GM18520 (cell line): ENCODE data around the gene PANX1.
A peak's percentile ranks its signal among the peaks of the same experiment; 100 is the strongest.
"Not testable (repeated sequence)": the region's sequence is repeated elsewhere in the genome, so short reads cannot be mapped to it uniquely, and the experiment has no call there.

ENCODE experiments used
- ATAC-seq: cut with Tn5 transposase; IDR thresholded peaks from one replicate; pipeline ENCODE4 v1.9.1; 2021; ENCODE audit not compliant: unreplicated experiment

Gene PANX1

GRCh38 chr11:94128746-94129511 lies at the start of gene PANX1:
PANX1 (plus strand) TSS chr11:94128841; CDS start chr11:94129313, 472 bp downstream.
- peak; percentile 76 for ATAC-seq

DNA sequence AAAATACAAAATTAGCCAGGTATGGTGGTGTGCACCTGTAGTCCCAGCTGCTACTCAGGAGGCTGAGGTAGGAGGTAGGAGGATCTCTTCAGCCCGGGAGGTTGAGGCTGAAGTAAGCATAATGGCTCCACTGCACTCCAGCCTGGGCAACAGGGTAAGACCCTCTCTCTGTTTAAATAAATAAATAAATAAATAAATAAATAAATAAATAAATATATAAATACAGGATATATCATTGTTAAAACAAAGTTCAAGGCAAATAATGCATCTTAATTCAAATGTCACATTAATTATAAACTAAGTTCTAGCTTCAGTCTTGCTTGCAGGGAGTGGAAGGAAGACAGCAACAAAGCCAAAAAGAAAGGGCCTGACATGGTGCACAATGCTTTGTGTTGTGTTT lies 44.5 kb upstream of the PANX1 start:
- ATAC-seq: no peak

DNA sequence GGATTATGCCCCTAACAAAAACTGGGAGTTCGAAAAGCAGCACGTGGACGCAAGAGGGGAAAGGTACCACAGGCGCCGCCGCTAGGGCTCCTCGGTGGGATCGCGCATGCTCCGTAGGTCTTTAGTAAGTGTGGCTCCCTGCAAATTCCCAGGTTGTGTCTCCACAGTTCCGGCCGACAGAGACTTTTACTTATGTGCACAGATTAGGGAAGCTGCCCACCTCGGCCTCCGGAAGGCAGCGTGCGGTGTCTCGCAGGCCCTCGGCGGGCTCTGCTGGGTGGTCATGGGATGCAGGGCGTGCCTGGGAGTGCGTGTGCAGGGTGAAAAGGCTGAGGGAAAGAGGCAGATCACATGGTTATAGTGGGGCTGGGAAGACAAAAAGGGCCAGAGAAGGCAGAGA lies 39.7 kb upstream of the PANX1 start:
- no peak for ATAC-seq

DNA sequence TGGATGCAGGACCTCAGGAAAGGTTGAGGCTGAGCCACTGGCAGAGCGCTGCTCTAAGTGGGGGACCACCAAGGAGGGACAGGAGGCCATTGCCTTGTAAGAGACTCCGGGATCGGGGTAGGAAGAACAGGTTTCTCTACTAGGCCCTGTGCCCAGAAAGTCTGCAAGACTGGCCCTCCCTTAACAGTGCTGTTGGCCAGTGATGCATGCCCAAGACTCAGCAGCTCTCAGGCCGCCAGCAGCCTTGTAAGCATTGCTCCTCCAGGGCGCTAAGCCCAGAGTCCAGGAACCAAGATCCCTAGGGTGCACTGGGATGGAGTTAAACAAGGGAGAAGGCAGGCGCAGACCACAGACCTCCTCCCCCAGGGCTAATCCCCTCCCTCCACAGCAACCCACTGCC lies 39.3 kb upstream of the PANX1 start:
- ATAC-seq: no peak

DNA sequence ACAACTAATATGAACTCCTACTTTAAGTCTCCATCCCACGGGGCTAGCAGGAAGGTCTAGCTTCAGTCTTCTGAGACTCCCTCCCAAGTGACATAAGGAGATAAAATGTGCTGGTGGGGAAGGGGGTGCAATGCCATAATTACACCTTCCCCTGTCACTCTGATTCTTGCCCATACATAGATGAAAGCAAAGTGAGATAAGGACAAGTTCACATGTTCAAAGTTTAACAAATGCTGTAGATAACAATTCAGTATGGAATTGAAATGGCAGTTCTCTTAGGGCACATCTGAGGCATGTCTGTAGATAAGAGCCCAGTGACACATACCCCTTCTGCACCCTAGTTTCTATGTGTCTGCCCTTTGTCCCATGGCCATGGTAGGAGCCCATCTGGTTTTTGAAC lies 38.2 kb upstream of the PANX1 start:
- ATAC-seq: no peak

- no peak for ATAC-seq
Observed at GRCh38 chr11:94091091-94091490, 37.5 kb upstream of the PANX1 start.

GRCh38 chr11:94100253-94100652 lies 28.4 kb upstream of the PANX1 start:
- no peak for ATAC-seq

GRCh38 chr11:94103471-94103870 lies 25.2 kb upstream of the PANX1 start:
- no peak for ATAC-seq

DNA sequence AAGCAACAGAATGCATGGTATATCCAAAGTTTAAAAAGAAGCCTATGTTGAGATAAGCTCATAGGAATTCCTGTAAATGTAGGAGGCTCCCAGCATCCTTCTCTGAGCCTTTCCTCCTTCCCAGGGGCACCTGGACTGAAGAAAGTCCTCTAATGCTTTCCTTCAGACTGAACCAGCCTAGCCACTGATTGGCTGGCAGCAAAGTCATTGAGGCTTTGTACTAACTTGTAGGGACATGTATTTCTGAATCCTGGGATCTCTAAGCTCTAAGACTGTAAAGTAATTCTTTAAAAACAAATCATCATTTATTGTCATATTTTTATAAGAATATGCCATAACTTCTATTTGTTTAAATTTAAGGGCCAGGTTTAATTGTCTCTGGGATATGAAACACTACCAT lies 23.9 kb upstream of the PANX1 start:
- ATAC-seq: no peak

- no peak for ATAC-seq
Observed at GRCh38 chr11:94106716-94107115, 21.9 kb upstream of the PANX1 start.

DNA sequence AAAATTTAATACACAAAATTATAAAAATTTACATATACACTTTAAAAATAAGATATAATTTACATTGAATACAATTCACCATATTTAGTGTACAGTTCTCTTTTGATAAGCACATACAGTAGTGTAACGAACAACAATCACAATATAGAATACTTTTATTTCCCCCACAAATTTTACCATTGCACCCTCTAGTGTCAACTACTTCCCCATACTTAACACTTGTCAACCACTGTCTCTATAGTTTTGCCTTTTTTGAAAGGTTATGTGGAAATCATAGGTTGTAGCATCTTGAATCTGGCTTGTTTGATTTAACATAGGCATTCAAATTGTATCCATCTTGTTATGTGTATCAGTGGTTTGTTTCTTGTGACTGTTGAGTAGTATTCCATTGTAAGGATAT lies 21.3 kb upstream of the PANX1 start:
- no peak for ATAC-seq

GRCh38 chr11:94111241-94111640 lies 17.4 kb upstream of the PANX1 start:
- ATAC-seq: no peak

- no peak for ATAC-seq
Observed at GRCh38 chr11:94111660-94112059, 17.0 kb upstream of the PANX1 start.

GRCh38 chr11:94112206-94112953 lies 16.3 kb upstream of the PANX1 start:
- no peak for ATAC-seq

DNA sequence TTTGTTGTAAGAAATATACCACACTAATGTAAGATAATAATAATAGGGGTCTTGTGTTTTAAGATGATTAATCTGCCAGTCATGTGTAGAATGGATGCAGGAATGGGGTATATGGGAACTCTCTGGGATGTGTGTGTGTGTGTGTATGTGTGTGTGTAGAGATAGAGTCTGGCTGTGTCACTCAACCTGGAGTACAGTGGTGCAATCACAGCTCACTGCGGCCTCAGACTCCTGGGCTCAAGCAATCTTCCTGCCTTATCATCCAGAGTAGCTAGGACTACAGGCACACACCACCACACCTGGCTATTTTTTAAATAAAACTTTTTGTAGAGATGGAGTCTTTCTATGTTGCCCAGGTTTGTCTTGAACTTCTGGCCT lies 11.5 kb upstream of the PANX1 start:
- ATAC-seq: no peak

GRCh38 chr11:94117871-94118270 lies 10.8 kb upstream of the PANX1 start:
- no peak for ATAC-seq

DNA sequence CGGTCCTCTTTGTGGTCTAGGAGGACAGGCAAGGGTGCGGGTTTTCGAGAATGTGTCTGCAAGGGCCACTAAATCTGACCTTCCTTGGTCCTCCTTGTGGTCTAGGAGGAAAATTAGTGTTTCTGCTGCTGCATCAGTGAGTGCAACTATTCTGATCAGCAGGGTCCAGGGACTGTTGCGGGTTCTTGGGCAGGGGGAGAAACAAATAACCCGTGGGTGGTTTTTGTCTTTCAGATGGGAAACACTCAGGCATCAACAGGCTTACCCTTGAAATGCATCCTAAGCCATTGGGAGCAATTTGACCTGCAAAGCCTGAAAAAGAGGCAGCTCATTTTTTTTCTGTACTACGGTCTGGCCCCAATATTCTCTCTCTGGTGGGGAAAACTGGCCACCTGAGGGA lies 9.0 kb upstream of the PANX1 start:
- ATAC-seq: not testable (repeated sequence)

DNA sequence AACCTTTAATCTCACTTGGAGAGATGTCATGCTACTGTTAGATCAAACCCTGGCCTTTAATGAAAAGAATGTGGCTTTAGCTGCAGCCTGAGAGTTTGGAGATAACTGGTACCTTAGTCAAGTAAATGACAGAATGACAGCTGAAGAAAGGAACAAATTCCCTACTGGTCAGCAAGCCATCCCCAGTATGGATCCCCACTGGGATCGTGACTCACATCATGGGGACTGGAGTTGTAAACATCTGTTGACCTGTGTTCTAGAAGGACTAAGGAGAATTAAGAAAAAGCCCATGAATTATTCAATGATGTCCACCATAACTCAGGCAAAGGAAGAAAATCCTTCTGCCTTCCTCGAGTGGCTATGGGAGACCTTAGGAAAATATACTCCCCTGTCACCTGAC lies 8.1 kb upstream of the PANX1 start:
- not testable (repeated sequence) for ATAC-seq

- no peak for ATAC-seq
Observed at GRCh38 chr11:94120946-94121345, 7.7 kb upstream of the PANX1 start.

- no peak for ATAC-seq
Observed at GRCh38 chr11:94125407-94126115, 3.1 kb upstream of the PANX1 start.

DNA sequence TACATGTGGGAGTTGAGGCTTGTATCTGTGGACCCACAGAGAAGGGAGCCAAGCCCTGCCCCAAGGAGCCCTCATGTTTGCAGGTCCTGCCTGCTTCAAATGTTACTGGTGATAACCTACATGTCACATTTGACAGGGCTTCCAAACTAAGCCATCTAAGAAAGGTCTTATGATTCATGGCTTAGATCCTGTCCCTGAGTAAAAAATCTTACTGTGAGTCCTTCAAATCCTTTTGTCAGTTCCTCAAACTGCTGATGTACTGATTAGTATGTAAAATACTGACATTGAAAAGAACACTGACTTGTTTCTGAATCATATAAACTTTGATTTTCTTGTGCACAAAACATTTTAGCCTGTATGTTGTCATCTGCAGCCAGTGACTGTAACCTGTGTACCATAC lies 1.0 kb upstream of the PANX1 start:
- no peak for ATAC-seq

DNA sequence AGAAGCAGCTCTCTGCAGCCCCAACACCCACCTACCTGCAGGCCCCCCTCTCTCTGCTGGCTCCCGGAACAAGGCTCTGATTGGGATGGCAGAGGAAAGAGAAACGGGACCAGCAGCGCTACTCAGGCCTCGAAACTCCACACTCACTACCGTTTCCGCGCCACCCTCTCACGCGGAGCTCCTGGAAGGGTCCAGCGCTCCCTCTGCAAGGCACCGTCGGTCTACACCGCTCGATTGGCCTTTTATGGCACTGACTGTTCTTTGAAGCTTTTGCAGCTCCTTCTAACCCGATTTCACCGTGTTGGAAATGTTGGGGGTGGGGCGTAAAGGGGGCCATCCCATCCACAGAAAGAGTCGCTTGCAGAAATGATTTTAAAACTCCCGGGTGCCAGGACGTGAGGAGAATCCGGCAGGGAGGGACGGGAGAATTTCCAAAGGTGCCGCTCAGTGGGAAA lies 323 bp upstream of the PANX1 start:
- no peak for ATAC-seq
